Skin epidermis (tissue), 12 donors: ENCODE results near the gene TNXB.
"Not testable (repeated sequence)": the region's sequence is repeated elsewhere in the genome, so short reads cannot be mapped to it uniquely, and the experiment has no call there.

ENCODE experiments used
- H3K27ac ChIP-seq, 21 experiments: fragments of 200-600 bp; sonication (generic) in 11 of 21; one replicate each; pipeline ENCODE4 v1.5.0; 2020; ENCODE audit warnings: mild to moderate bottlenecking in 3 of 21, inconsistent platforms in 2 of 21, moderate library complexity in 2 of 21
- H3K4me3 ChIP-seq, 7 experiments: fragments of 200-600 bp; sonication (generic) in 2 of 7; one replicate each; pipeline ENCODE4 v1.5.0; 2020; ENCODE audit warnings: inconsistent platforms in 2 of 7, mild to moderate bottlenecking in 2 of 7, moderate library complexity in 1 of 7

Gene TNXB

GRCh38 chr6:32144238-32144637, 35.1 kb upstream of the TNXB start:
- not testable (repeated sequence) for H3K4me3 ChIP-seq
- H3K27ac ChIP-seq = peak overlapping the region in 6 of 21 experiments; percentile 16 to 35 (median 19)

- H3K27ac ChIP-seq = no peak overlapping the region
- no peak overlapping the region for H3K4me3 ChIP-seq
These were observed 31.4 kb upstream of the TNXB start for GRCh38 chr6:32140420-32141046.

GRCh38 chr6:32139590-32139989, 30.5 kb upstream of the TNXB start:
- H3K27ac ChIP-seq = peak overlapping the region in 1 of 21 experiments; percentile 5

GRCh38 chr6:32137454-32137853, 28.3 kb upstream of the TNXB start:
- Histone ChIP-seq H3K27ac (no peak overlapping the region), H3K4me3 (no peak overlapping the region)

More at GRCh38 chr6:32139590-32139989, 30.5 kb upstream of the TNXB start:
- H3K4me3 ChIP-seq = no peak overlapping the region

- Histone ChIP-seq H3K4me3 (no peak overlapping the region), H3K27ac (no peak overlapping the region)
These were observed 24.6 kb upstream of the TNXB start for GRCh38 chr6:32133786-32134185.

- no peak overlapping the region for H3K4me3 ChIP-seq
- peak overlapping the region in 13 of 21 experiments; percentile 6 to 75 (median 59) for H3K27ac ChIP-seq
These were observed 23.0 kb upstream of the TNXB start for GRCh38 chr6:32132110-32132509.

GRCh38 chr6:32131439-32131948, 22.4 kb upstream of the TNXB start:
- Histone ChIP-seq H3K27ac (peak overlapping the region in 13 of 21 experiments; percentile 12 to 91 (median 35)), H3K4me3 (no peak overlapping the region)

- peak overlapping the region; percentile 43 to 82 (median 62) for H3K4me3 ChIP-seq
These were observed 20.4 kb upstream of the TNXB start for GRCh38 chr6:32129297-32130088.

GRCh38 chr6:32128751-32129296, 19.7 kb upstream of the TNXB start:
- Histone ChIP-seq H3K27ac (peak overlapping the region in 19 of 21 experiments; percentile 37 to 96 (median 88)), H3K4me3 (peak overlapping the region in 6 of 7 experiments; percentile 45 to 96 (median 64))

More at GRCh38 chr6:32129297-32130088, 20.4 kb upstream of the TNXB start:
- H3K27ac ChIP-seq = peak overlapping the region in 20 of 21 experiments; percentile 72 to 96 (median 88)

- Histone ChIP-seq H3K27ac (peak within 1 kb of the TSS; percentile 35 to 96 (median 91)), H3K4me3 (peak within 1 kb of the TSS; percentile 64 to 96 (median 82))
These were observed 18.8 kb upstream of the TNXB start, which contains the start of gene ATF6B for GRCh38 chr6:32127717-32128592. TSS of gene ATF6B (minus strand) at chr6:32128246. CDS start at chr6:32128207, 39 bp downstream.

GRCh38 chr6:32127409-32127716, 18.2 kb upstream of the TNXB start:
- H3K4me3 ChIP-seq = peak overlapping the region; percentile 55 to 96 (median 82)
- peak overlapping the region; percentile 35 to 96 (median 91) for H3K27ac ChIP-seq

GRCh38 chr6:32126880-32127279, 17.7 kb upstream of the TNXB start:
- peak overlapping the region; percentile 55 to 96 (median 82) for H3K4me3 ChIP-seq
- H3K27ac ChIP-seq = peak overlapping the region in 11 of 21 experiments; percentile 84 to 96 (median 91)

GRCh38 chr6:32123681-32124080, 14.5 kb upstream of the TNXB start:
- Histone ChIP-seq H3K27ac (no peak overlapping the region), H3K4me3 (no peak overlapping the region)

- Histone ChIP-seq H3K27ac (no peak overlapping the region), H3K4me3 (no peak overlapping the region)
These were observed 11.5 kb upstream of the TNXB start for GRCh38 chr6:32120573-32121059.

GRCh38 chr6:32118782-32119628, 9.9 kb upstream of the TNXB start:
- Histone ChIP-seq H3K4me3 (no peak overlapping the region), H3K27ac (peak overlapping the region in 10 of 21 experiments; percentile 3 to 58 (median 34))

- H3K4me3 ChIP-seq = no peak overlapping the region
- H3K27ac ChIP-seq = peak overlapping the region in 3 of 21 experiments; percentile 7 to 35 (median 25)
These were observed 8.3 kb upstream of the TNXB start for GRCh38 chr6:32117461-32117860.

- H3K4me3 ChIP-seq = no peak overlapping the region
- peak overlapping the region in 1 of 21 experiments; percentile 35 for H3K27ac ChIP-seq
These were observed 7.5 kb upstream of the TNXB start for GRCh38 chr6:32116674-32117073.

- Histone ChIP-seq H3K4me3 (no peak overlapping the region), H3K27ac (peak overlapping the region in 6 of 21 experiments; percentile 4 to 87 (median 36))
These were observed 6.5 kb upstream of the TNXB start for GRCh38 chr6:32115623-32116022.
